HL-60 (cell line): ENCODE measurements around the gene ZNF513.

Experiments used
- POLR2AphosphoS5 ChIP-seq: IDR thresholded peaks from 2 replicates; pipeline ENCODE4 v1.6.1; 2012; ENCODE audit warnings: low read depth
- REST ChIP-seq: IDR thresholded peaks from 2 replicates; pipeline ENCODE4 v1.6.1; 2012; ENCODE audit warnings: low read depth; ENCODE audit not compliant: insufficient replicate concordance
- TF ChIP-seq, protein P1 (sequence below): IDR thresholded peaks from one replicate; pipeline ENCODE4 v1.5.1; 2011; ENCODE audit warnings: low read length, control low read depth, inconsistent platforms; ENCODE audit not compliant: insufficient read depth

- TF ChIP-seq, protein P1, sequence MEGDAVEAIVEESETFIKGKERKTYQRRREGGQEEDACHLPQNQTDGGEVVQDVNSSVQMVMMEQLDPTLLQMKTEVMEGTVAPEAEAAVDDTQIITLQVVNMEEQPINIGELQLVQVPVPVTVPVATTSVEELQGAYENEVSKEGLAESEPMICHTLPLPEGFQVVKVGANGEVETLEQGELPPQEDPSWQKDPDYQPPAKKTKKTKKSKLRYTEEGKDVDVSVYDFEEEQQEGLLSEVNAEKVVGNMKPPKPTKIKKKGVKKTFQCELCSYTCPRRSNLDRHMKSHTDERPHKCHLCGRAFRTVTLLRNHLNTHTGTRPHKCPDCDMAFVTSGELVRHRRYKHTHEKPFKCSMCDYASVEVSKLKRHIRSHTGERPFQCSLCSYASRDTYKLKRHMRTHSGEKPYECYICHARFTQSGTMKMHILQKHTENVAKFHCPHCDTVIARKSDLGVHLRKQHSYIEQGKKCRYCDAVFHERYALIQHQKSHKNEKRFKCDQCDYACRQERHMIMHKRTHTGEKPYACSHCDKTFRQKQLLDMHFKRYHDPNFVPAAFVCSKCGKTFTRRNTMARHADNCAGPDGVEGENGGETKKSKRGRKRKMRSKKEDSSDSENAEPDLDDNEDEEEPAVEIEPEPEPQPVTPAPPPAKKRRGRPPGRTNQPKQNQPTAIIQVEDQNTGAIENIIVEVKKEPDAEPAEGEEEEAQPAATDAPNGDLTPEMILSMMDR, result no peak
- TF ChIP-seq POLR2AphosphoS5, result no peak
- TF ChIP-seq REST, result no peak
Measured at GRCh38 chr2:27376151-27376865, 4.2 kb downstream of the ZNF513 start.
